Prostate gland (tissue), 2 donors: Measurements from ENCODE around the gene SARM1. TPM values are rescaled to one million over a fixed set of nuclear protein-coding genes. Genes with fewer than 3 reads are reported as not detected.

Source experiments
- DNase-seq: peaks from one replicate; pipeline ENCODE4 v3.0.0-alpha.2; 2019; ENCODE audit warnings: low spot score
- H3K27ac ChIP-seq, 2 donors: fragments of 200-600 bp; sonication (generic); 2 replicates each; pipeline ENCODE4 v1.5.1; 2017 to 2019
- H3K27me3 ChIP-seq: fragments of 200-600 bp; sonication (generic); replicated peaks from 2 replicates; pipeline ENCODE4 v1.5.1; 2019; ENCODE audit not compliant: insufficient read depth
- H3K36me3 ChIP-seq, 2 donors: fragments of 200-600 bp; sonication (generic); 1 replicate in 1 of 2; 2 replicates in 1 of 2; pipeline versions ENCODE4 v1.5.1 to v1.8.1; 2017 to 2019
- H3K4me1 ChIP-seq: fragments of 200-600 bp; sonication (generic); replicated peaks from 2 replicates; pipeline ENCODE4 v1.5.1; 2019
- H3K4me3 ChIP-seq, 2 donors: fragments of 200-600 bp; sonication (generic); 2 replicates each; pipeline ENCODE4 v1.5.1; 2017 to 2019
- H3K9me3 ChIP-seq: fragments of 200-600 bp; sonication (generic); 2 replicates; pipeline ENCODE4 v1.5.1; 2017
- POLR2A ChIP-seq: fragments of 450-650 bp; IDR thresholded peaks from one replicate; pipeline ENCODE4 v1.6.1; 2016; ENCODE audit warnings: antibody characterized with exemption, mild to moderate bottlenecking
- POLR2AphosphoS5 ChIP-seq: sonication (generic); formaldehyde crosslinking; IDR thresholded peaks from one replicate; pipeline ENCODE4 v1.6.1; 2017; ENCODE audit warnings: antibody characterized with exemption
- WGBS: methylation state at CpG from one replicate; pipeline ENCODE4 v1.1.5; 2018; 5-methylcytosine and 5-hydroxymethylcytosine counted together
- intact Hi-C: fragments of 100-400 bp; cut with DNase I; formaldehyde crosslinking; loops from one replicate; pipeline ENCODE4 v1.14.2; 2022
- total RNA-seq, 2 donors: library from RNA; depleted of rRNA; stranded (reverse); fragments of >200 nt; gene quantifications; one replicate each; pipeline ENCODE4 v1.1.0, GENCODE V29; 2016
- TF ChIP-seq, protein P1 (sequence below), 4 experiments: fragments of 200-600 bp in 2 of 4; fragments of 450-650 bp in 2 of 4; sonication (generic) in 2 of 4; IDR thresholded peaks; 1 replicate in 3 of 4; 2 replicates in 1 of 4; pipeline ENCODE4 v1.5.1; 2016 to 2019; ENCODE audit warnings: antibody characterized with exemption in 4 of 4, mild to moderate bottlenecking in 2 of 4, moderate library complexity in 2 of 4

The SARM1 gene
- total RNA-seq, 2 donors from 2014 or later: 20.6 to 21.4 TPM

DNA sequence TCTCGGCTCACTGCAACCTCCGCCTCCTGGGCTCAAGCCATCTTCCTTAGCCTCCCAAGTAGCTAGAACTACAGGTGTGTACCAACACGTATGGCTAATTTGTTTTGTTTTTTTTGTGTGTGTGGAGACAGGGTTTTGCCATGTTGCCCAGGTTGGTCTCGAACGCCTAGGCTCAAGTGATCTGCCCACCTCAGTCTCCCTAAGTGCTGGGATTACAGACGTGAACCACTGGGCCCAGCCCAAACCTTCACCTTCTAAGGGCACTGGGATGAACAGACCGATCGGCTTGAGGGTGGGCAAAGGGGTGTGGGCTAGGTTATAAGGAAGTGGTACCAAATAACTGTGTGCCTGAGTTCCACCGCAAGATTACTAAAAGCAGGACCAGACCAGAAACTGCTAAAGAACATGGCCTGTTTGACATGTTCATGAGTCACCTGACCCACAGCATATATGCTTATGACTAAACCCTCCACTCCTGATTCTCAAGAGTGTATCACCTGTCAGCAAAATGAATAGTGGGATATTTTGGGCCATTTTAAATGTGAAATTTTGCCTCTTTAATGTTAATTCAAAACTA, 44.4 kb upstream of the SARM1 start:
- H3K27ac ChIP-seq: no peak overlapping the region
- 93% methylated on average over 9 of the region's 9 CpGs for WGBS
- H3K36me3 ChIP-seq: peaks cover 0 to 12% of the 10 kb centered on the region in 2 donors
- no peaks in the 10 kb centered on the region for H3K9me3 ChIP-seq
- H3K4me1 ChIP-seq: no peaks in the 10 kb centered on the region
- H3K4me3 ChIP-seq: no peak overlapping the region
- intact Hi-C loops: no loop called here
- no peak for DNase-seq
- H3K27me3 ChIP-seq: no peaks in the 10 kb centered on the region
- TF ChIP-seq POLR2AphosphoS5 (no peak), POLR2A (no peak)
- TF ChIP-seq, protein P1, sequence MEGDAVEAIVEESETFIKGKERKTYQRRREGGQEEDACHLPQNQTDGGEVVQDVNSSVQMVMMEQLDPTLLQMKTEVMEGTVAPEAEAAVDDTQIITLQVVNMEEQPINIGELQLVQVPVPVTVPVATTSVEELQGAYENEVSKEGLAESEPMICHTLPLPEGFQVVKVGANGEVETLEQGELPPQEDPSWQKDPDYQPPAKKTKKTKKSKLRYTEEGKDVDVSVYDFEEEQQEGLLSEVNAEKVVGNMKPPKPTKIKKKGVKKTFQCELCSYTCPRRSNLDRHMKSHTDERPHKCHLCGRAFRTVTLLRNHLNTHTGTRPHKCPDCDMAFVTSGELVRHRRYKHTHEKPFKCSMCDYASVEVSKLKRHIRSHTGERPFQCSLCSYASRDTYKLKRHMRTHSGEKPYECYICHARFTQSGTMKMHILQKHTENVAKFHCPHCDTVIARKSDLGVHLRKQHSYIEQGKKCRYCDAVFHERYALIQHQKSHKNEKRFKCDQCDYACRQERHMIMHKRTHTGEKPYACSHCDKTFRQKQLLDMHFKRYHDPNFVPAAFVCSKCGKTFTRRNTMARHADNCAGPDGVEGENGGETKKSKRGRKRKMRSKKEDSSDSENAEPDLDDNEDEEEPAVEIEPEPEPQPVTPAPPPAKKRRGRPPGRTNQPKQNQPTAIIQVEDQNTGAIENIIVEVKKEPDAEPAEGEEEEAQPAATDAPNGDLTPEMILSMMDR (IDR thresholded peaks at IDR 0.05): no peak

DNA sequence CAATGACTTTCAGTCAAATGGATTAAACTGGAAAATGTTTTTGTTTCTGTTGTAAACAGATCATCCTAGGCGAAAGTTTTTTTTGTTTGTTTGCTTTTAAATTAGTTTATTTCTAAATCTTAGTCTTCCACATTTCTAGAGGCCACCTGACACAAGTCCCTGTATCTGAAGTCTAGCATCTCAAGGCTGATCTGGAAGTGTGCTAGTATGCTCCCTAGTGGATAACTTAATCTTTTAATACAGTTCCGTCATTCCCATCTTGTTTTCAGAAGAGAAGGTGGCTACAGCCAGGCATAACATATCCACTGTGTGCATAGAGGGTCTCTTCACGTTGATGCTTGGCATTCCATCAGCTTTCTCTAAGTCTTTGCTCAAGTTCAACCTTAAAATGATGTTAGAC, 43.8 kb upstream of the SARM1 start:
- TF ChIP-seq POLR2A (no peak), POLR2AphosphoS5 (no peak)
- TF ChIP-seq, protein P1 (IDR thresholded peaks at IDR 0.05): no peak
- DNase-seq: no peak
- Histone ChIP-seq H3K27me3 (no peaks in the 10 kb centered on the region), H3K27ac (no peak overlapping the region), H3K36me3 (peaks cover 0 to 12% of the 10 kb centered on the region in 2 donors), H3K4me1 (no peaks in the 10 kb centered on the region), H3K4me3 (no peak overlapping the region), H3K9me3 (no peaks in the 10 kb centered on the region)
- 66% methylated on average over 3 of the region's 3 CpGs for WGBS
- intact Hi-C loops: no loop called here

DNA sequence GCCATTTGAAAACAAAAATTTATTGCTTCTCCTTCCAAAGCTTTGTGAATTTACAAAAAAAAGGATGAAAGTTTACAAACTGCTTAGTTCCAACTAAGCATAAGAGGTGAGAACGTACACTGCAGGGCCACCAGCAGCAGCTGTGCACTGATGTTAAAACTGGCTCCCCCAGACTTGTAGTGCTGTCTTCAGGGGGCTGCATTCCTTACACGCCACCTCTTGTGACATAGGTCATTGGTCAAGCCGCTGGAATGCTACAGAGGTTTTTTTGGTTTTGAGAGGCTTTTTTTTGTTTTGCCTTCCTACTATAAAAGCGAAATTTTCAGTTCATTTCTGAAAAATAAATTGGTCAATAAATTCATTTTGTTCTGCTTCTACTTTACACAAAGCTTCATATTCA, 43.2 kb upstream of the SARM1 start:
- DNase-seq: no peak
- Histone ChIP-seq H3K9me3 (no peaks in the 10 kb centered on the region), H3K27ac (no peak overlapping the region), H3K4me3 (no peak overlapping the region), H3K36me3 (peaks cover 0 to 12% of the 10 kb centered on the region in 2 donors), H3K4me1 (no peaks in the 10 kb centered on the region), H3K27me3 (no peaks in the 10 kb centered on the region)
- intact Hi-C loops: no loop called here
- WGBS: 69% methylated on average over 4 of the region's 4 CpGs
- TF ChIP-seq, protein P1 (IDR thresholded peaks at IDR 0.05): no peak
- TF ChIP-seq POLR2A: no peak

DNA sequence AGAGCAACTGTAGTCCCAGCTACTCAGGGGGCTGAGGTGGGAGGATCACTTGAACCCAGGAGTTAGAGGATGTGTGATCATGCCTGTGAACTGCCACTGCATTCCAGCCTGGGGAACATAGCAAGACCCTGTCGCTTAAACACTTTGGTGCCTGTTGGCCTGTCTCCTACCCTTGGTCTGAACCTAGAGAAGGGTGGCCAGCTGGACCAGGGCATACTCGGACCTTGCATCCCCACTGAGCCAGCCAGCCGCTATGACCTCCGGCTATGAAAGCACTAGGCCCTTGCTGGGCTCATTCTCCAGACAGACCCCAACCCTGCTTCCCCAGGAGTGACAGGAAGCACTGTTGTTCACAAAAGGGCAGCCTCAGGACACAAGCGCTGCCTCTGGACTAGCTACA, 40.8 kb upstream of the SARM1 start:
- Histone ChIP-seq H3K4me1 (peaks cover 12% of the 10 kb centered on the region), H3K27me3 (no peaks in the 10 kb centered on the region), H3K4me3 (no peak overlapping the region), H3K36me3 (peaks cover 0 to 12% of the 10 kb centered on the region in 2 donors), H3K9me3 (no peaks in the 10 kb centered on the region), H3K27ac (no peak overlapping the region)
- no peak for TF ChIP-seq POLR2A
- TF ChIP-seq, protein P1 (IDR thresholded peaks at IDR 0.05): no peak
- TF ChIP-seq POLR2AphosphoS5: no peak
- intact Hi-C loops: no loop called here
- 84% methylated on average over 5 of the region's 5 CpGs for WGBS
- DNase-seq: no peak

DNA sequence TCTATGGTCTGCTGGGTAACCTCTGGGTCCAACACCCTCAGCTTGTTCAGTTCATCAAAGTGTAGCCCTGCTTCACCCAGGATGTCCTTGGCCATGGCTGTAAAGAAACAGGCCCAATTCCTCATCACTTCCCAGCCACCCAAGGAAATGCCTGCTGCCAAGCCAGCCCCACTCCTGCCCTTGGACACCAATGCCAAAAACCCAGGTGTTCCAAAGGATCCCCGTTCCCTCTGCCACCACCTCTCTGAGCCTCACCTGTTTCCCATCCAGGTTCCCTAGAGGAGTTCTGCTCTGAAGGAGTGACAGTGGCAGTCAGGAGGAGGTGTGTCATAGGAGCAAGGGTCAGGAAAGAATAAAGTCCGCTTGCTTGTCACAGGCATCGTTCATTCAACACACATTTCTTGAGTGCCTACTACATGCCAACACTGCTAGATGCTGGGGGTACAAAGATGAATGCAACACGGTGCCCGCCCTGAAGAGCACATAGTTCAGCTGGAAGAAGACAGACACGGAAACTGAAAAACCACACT, 39.5 kb upstream of the SARM1 start:
- TF ChIP-seq POLR2AphosphoS5: no peak
- no peak for TF ChIP-seq POLR2A
- TF ChIP-seq, protein P1 (IDR thresholded peaks at IDR 0.05): no peak
- Histone ChIP-seq H3K36me3 (peaks cover 0 to 12% of the 10 kb centered on the region in 2 donors), H3K27ac (no peak overlapping the region), H3K4me3 (no peak overlapping the region), H3K4me1 (peaks cover 12% of the 10 kb centered on the region), H3K9me3 (no peaks in the 10 kb centered on the region), H3K27me3 (no peaks in the 10 kb centered on the region)
- WGBS: 88% methylated on average over 6 of the region's 6 CpGs
- intact Hi-C loops: no loop called here
- no peak for DNase-seq
